ENCODE data around the gene SLC28A3.

Gene SLC28A3

DNA sequence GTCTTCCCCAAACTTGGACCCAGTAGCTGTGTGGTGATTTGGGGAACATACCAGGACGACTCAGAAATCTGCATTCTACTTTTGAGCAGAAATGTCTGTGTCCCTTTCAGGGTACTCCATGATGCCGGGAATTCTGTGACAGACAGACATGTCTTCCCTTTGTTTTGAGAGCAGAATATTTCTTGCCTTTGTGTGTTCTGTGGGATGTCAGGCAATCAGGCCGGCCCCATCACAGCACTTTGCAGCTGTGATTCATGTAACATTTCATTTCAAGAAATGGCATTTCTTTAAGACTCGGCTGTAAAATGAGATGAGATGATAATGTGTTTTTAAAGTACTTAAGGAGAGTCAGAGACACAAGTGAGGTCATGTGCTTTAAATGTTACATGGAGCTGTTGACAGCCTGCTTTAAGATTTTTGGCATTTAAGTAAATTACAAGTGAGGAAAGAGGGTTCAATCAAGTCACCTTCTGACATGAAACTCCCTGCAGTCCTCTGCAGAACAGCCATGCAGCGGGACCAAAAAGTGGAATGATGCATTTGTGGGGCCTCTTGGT is 98.7 kb downstream of the SLC28A3 start:
- DNase-seq (ENCODE audit: low read depth in 3 of 3) = no peak

DNA sequence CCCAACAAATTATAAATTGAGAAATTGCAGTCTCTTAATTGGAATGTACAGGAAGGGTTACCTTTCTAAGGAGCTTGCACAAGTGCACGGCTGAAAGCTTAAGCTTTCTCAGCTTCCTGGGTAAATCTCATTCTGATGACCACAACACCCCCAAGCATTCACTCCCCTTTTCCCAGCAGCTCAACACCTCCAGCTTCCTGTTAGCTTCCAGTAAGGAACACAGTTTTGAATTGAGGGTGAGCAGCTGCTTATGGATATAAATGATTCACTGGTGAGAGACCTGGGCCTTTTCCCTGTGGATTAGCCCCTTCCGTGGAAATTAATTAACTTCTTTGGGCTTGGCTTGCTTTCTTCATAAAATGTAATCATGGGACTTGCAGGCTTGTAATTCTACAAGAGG is 101.2 kb downstream of the SLC28A3 start:
- no peak for DNase-seq (ENCODE audit: low read depth in 3 of 3)

DNA sequence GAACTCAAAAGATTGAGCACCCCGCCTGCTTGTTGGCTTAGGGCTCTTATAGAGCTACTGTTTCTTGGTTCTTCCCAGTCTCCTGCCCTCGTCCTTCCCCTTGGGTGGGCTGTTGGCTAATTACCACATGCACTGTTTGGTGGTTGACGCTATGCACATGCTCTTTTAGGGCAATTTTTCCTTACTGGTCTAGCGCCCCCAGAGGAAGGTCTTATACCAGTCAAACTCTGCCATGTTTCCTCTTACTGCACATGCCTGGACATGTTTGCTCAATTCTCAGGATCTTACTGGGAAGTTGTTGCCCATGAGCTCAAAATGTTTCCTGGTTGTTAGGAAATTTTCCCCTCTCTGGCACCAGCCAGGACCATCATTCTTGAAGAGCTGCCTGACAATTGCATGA is 101.9 kb downstream of the SLC28A3 start:
- no peak for DNase-seq (ENCODE audit: low read depth in 3 of 3)

DNA sequence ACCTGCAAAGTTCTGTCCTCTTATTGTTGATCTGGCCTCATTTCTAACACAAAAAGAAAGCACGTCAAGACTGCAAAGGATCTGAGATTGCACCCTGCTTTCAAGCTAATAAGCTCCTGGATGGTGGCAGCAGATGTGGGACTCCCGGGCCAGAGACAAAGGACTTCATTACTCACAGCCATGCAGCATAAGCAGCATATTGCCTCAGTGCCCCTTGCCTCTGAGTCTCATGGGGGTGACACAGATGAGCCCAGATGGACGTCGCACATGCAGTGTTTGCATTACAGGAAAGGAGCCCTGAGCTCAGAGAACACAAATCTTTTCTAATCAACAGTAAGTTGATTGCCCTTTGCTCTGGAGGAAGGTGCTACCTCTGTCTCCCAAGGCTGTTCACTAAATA is 105.0 kb downstream of the SLC28A3 start:
- DNase-seq (ENCODE audit: low read depth in 3 of 3) = no peak

DNA sequence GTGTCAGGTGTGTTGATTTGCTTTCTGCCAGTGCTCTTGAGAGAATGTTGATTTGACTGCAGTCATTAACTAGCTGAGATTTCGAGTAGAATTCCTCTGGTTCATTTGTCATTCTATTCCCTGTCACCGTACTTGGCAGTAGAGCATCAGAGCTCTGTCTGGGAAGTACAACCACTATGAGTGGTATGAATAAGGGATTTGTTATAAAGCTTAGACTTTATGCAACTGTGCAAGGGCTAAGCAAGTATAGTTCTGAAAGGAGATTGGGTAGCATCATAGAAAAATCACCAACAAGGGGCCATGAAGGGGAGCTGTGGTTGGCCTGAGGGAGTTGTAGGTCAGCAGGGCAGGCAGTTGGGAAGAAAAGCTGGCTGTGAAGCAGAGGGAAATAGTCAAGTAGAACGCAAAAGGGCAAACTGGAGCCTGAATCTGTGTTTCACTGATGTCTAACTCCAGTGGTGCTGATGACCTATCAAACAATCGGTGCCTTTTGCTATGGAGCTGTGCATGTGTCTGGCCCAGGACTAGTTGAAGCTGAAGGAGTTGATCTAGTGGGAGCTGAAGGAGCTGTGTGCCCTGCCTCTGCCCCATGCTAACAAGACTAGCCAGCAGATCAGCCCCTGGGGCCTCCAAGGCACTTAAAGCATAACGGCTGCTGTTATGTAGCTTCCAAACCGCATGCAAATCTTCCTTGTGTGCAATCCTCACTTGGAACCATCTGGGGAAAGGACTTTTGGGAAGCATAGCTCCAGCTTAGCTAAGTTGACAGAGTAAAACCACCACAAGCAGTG is 110.0 kb downstream of the SLC28A3 start:
- no peak for DNase-seq (ENCODE audit: low read depth in 3 of 3)

DNA sequence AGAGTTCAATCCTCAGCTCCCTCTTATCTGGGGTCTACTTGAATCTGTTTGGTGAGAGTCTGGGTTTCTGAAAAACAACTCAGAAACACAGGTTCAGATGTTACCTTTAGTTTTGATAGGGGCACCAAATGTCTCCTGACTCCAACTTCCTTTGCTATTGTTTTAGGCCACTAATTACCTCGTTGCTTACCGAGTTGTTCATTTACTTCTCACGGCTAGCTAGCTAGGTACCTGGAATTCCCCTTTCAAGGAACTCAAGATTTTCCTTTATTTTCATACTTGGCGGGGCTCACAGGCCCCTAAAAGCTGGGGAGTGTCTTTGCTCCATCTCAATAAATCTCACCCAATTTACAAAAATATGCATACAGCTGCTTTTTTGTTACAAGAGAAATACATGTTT is 111.4 kb downstream of the SLC28A3 start:
- no peak for DNase-seq (ENCODE audit: low read depth in 3 of 3)

DNA sequence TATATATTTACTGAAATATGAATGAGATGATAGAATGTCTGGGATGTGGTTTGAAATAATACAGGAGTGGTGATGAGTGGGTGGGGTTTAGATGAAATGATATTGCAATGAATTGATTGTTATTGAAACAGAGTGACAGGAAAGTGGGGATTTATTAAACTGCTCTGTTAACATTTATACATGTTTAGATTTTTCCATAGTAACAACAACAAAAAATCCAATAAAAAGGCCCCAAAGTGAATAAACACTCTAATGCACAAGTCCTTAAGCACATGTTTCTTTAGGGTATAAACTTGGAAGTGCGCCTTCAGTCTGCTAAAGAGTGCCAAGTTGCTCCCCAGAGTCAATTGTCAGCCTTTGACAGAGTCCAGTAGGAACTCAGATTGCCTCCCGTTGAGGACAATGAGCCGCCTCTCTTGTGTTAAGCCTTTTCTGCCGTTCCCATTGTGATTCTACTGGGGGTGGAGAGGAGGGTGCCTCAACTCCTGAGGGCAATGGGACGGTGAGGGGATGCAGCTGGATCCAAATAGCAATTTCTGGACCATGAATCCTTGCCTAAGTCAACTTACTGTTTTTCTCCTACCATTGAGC is 112.3 kb downstream of the SLC28A3 start:
- DNase-seq (ENCODE audit: low read depth in 3 of 3) = no peak

DNA sequence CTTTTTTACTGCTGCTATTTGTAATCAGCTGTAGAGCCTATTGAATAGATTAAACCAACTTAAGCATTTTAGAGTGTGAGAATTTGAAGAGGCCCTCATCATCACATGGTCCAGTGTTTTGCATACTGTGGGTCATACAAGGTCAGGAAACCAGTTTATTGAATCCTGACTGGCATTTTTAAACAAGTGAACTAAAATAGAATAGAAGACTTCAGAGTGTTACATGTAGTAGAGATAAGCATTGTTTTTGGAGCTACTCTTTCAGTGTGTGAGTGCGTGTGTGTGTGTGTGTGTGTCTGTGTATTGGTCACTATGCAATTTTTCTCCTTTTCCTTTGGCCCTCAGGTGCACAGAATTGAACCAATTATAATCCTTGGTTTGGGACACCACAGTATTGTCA is 114.4 kb downstream of the SLC28A3 start:
- DNase-seq (ENCODE audit: low read depth in 3 of 3) = no peak
